Activated CD8-positive, alpha-beta memory T cell treated with anti-CD3 and anti-CD28 coated beads for 36 hours (primary cell): ENCODE results near the gene NEK5. TPM values are rescaled to one million over a fixed set of nuclear protein-coding genes. Genes with fewer than 3 reads are reported as not detected.
"Not testable (repeated sequence)": the region's sequence is repeated elsewhere in the genome, so short reads cannot be mapped to it uniquely, and the experiment has no call there.

Experiments
- CTCF ChIA-PET: fragments of 350-600 bp; sonication (Branson Sonifier 250); formaldehyde crosslinking; loops from one replicate; lab custom pipeline; 2021; ENCODE audit warnings: antibody characterized with exemption; lab: Charles Lee
- POLR2A ChIA-PET: fragments of 350-600 bp; sonication (Branson Sonifier 250); formaldehyde crosslinking; loops from one replicate; lab custom pipeline; 2021; ENCODE audit warnings: antibody characterized with exemption; lab: Charles Lee
- total RNA-seq, 2 experiments: library from RNA; stranded (reverse); gene quantifications; one replicate each; pipeline ENCODE4 v1.2.3, GENCODE V29; 2021

Gene NEK5
- total RNA-seq, 2 experiments from 2014 or later: not detected

GRCh38 chr13:52096062-52096461 lies 32.8 kb downstream of the NEK5 start:
- ChIA-PET POLR2A (no interaction called here), CTCF (no interaction called here)

- POLR2A ChIA-PET: no interaction called here
Measured at GRCh38 chr13:52092087-52092486, 36.8 kb downstream of the NEK5 start.

DNA sequence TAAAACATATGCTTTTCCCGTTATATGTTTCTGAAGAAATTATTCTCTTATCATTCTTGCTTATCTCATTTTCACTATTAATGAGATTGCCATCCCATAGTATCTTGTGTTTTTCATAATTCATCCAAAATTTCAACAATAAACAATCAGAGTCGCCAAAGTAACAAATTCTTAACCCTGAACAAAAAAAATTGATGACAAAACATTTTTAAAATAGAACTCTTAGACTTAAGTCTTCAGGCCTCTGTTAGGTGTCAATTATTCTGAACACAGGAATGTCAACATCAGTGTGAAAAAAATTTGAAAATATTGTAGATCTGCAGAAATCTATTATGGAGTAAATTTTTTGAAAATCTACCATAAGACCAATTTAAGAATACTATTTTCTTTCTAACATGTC lies 37.4 kb downstream of the NEK5 start:
- ChIA-PET POLR2A (no interaction called here), CTCF (no interaction called here)

More at GRCh38 chr13:52092087-52092486, 36.8 kb downstream of the NEK5 start:
- CTCF ChIA-PET: no interaction called here

DNA sequence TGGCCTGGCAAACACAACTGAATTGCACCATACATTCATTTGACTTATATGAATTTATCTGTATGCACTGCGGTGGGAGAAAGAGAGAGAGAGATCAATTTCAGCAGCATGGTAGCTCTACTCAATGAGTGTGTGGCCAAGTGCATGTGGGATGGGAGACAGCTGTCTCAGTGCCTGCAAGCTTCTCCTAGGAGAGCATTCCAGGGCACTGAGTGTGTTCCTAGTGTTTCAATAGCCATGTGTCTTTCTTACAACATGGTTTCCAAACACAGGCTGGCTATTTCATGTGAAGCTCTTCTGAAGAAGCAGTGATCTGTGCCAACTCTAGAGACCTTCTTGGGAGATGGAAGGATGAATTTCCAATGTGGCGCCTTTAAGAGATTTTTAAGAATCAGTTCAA lies 43.5 kb downstream of the NEK5 start:
- POLR2A ChIA-PET: no interaction called here
- CTCF ChIA-PET: no interaction called here

DNA sequence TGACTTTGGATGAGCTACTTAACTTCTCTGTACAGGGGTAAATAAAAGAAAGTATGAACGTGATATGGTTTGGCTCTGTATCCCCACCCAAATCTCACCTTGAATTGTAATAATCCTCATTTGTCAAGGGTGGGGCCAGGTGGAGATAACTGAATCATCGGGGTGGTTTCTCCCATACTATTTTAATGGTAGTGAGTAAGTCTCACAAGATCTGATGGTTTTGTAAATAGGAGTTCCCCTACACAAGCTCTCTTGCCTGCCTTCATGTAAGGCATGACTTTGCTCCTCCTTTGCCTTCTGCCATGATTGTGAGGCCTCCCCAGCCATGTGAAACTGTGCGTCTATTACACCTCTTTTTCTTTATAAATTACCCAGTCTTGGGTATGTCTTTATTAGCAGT lies 43.9 kb downstream of the NEK5 start:
- POLR2A ChIA-PET, CTCF ChIA-PET: not testable (repeated sequence)

DNA sequence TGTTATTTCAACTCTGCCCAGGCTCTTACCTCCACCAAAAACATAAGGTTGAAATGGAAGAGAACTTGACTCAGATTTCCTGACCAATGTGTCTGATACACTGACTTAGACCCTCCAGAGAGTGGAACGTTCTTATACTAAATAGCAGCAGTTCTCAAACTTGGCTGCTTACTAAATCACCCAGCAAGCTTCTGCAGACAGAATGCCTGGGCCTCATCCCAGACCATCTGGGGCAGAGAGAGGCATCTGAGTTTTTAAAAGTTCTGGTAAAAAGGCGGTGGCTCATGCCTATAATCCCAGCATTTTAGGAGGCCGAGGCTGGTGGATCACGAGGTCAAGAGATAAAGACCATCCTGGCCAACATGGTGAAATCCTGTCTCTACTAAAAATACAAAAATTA lies 46.3 kb downstream of the NEK5 start:
- ChIA-PET CTCF (no interaction called here), POLR2A (no interaction called here)

DNA sequence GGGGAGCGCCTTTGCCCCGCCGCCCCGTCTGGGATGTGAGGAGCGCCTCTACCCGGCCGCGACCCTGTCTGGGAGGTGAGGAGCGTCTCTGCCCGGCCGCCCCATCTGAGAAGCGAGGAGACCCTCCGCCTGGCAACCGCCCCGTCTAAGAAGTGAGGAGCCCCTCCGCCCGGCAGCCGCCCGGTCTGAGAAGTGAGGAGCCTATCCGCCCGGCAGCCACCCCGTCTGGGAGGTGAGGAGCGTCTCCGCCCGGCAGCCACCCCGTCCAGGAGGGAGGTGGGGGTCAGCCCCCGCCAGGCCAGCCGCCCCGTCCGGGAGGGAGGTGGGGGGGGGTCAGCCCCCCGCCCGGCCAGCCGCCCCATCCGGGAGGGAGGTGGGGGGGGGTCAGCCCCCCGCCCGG lies 49.0 kb downstream of the NEK5 start:
- CTCF ChIA-PET: not testable (repeated sequence)

DNA sequence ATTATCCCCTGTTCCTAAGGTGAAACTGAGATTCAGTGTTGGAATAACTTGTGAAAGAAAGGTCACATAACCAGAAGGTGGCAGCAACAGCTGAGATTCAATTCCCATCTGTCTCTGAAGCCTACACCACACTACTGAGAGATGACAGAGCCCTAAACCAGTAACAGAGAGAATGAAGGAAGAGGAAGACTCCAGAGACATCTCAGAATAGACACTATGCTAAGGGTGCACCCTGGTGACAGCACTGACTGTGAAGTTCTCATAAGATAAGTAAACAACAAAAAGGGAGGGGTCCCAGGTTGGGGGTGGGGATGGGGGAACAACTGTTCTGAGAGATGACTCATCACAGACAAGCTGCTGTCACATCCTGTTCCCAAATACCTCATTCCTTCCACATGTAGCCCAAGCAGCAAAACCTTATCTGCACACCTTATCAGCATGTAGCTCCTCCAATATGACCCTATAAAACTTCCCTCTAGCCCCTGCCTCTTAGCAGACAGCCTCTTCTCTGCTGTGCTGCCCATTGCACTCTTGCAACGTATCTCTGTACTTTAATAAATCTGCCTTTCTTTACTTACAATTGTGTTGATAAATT lies 57.8 kb downstream of the NEK5 start:
- CTCF ChIA-PET: no interaction called here
- POLR2A ChIA-PET: no interaction called here

More for the DNA sequence above, 49.0 kb downstream of the NEK5 start:
- POLR2A ChIA-PET: not testable (repeated sequence)

- ChIA-PET POLR2A (no interaction called here), CTCF (no interaction called here)
Measured at GRCh38 chr13:52067237-52067636, 61.6 kb downstream of the NEK5 start.

DNA sequence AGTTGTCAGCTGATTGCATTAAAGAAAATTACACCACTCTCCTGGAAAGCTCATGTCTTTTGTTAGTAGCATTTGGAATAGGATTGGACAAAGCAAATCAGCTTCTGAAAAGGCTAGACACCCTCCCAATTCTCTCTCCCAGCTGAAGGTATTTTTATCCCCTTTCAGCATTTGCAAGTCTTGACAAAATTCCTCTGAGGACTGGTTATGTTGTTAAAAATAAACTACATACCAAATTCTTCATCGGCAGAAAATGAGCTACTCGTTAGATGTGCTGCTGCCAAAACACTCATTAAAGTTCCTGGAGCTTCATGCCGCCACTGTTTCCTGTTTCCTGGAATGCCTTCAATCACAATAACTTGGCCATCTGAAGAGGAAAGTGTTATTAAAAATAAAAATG lies 67.3 kb downstream of the NEK5 start:
- ChIA-PET POLR2A (no interaction called here), CTCF (no interaction called here)

DNA sequence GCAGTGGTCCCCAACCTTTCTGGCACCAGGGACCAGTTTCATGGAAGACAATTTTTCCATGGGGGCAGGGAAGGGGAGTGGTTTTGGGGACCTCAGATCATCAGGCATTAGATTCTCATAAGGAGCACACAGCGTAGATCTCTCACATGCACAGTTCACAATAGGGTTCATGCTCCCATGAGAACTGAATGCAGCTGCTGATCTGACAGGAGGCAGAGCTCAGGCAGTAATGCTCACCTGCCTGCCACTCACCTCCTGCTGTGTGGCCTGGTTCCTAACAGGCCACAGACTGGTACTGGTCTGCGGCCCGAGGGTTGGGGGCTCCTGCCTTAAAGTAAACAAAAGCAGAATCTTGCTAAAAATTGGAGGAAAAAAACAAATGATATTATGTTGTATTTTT lies 67.8 kb downstream of the NEK5 start:
- POLR2A ChIA-PET, CTCF ChIA-PET: not testable (repeated sequence)

- POLR2A ChIA-PET: no interaction called here
- CTCF ChIA-PET: no interaction called here
Measured at GRCh38 chr13:52053460-52053859, 75.4 kb downstream of the NEK5 start.

DNA sequence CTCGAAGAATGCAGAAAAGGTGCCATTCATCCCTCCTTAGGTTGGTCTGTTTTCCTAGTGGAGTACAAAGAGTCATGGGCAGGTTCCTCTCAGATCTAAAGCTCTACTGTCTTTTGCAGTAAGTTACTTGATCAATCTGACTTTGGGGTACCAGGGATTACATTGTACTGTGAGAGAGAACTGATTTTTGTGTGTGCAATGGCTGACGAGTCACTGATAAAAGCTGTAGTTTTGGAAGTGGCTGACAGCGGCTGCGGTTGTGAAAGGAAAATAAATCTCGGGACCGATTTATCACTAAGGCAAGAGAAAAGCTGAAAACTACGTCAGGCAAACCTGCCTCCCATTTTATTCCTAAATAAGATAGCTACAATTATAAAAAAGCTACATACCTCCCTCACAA lies 77.5 kb downstream of the NEK5 start:
- POLR2A ChIA-PET: no interaction called here
- CTCF ChIA-PET: no interaction called here

DNA sequence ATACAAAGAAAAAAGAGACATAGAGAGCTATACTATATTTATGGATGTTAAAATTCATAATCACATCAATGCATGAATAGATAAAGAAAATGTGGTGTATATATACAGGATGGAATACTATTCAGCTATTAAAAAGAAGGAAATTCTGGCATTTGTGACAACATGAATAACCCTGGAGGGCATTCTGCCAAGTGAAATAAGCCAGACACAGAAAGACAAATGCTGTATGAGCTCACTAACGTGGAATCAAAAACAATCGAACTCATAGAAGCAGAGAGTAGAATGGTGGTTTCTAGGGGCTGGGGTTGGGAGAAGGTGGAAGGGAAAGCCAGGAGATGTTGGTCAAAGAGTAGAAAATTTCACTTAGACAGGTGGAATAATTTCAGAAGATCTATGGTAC lies 80.4 kb downstream of the NEK5 start:
- ChIA-PET POLR2A (no interaction called here), CTCF (no interaction called here)

- ChIA-PET CTCF (no interaction called here), POLR2A (no interaction called here)
Measured at GRCh38 chr13:52047463-52047862, 81.4 kb downstream of the NEK5 start.

DNA sequence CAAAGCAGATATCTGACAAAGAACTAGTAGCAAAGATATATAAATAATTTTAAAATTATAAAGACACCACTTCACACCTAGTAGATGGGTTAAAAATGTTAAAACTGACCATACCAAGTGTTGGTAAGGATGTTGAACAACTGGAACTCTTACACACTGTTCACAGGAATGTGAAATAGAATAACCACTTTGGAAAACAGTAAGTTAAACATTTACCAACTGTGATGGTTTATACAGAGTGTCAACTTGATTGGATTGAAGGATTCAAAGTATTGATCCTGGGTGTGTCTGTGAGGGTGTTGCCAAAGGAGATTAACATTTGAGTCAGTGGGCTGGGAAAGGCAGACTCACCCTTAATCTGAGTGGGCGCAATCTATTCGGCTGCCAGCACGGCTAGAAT lies 85.2 kb downstream of the NEK5 start:
- ChIA-PET POLR2A (no interaction called here), CTCF (no interaction called here)

DNA sequence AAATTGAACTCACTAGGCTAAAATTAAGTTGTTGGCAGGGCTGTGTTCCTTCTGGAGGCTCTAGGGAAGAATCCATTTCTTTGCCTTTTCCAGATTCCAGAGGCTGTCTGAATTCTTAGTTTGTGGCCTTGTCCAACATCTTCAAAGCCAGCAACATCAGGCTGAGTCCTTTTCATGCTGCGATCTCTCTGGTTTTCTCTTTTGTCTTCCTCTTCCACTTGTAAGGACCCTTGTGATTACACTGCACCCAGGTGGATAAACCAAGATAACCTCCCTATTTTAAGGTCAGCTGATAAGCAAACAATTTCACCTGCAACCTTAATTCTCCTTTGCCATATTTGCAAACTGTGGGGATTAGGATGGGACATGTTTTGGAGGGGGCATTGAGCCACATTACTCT lies 92.8 kb downstream of the NEK5 start:
- CTCF ChIA-PET: no interaction called here
- POLR2A ChIA-PET: no interaction called here

- CTCF ChIA-PET: interaction anchor here (0.7 kb wide), 1 partner anchor 78 kb away, joined by 4 read pairs; no protein-coding TSS in a partner anchor
- POLR2A ChIA-PET: no interaction called here
Measured at GRCh38 chr13:52034616-52035226, 94.2 kb downstream of the NEK5 start.

- POLR2A ChIA-PET: no interaction called here
- CTCF ChIA-PET: no interaction called here
Measured at GRCh38 chr13:52033039-52033438, 95.8 kb downstream of the NEK5 start.

GRCh38 chr13:52030401-52030800 lies 98.5 kb downstream of the NEK5 start:
- CTCF ChIA-PET, POLR2A ChIA-PET: not testable (repeated sequence)

DNA sequence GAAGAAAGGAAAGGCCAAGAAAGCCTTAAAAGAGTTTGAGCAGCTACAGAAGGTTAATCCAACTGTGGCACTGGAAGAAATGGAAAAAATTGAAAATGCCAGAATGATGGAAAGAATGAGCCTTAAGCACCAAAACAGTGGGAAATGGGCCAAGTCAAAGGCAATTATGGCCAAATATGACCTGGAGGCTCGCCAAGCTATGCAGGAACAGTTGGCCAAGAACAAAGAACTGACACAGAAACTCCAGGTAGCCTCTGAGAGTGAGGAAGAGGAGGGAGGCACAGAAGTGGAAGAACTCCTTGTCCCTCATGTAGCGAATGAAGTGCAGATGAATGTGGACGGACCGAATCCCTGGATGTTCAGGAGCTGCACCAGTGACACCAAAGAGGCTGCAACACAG lies 99.3 kb downstream of the NEK5 start:
- CTCF ChIA-PET: no interaction called here
- POLR2A ChIA-PET: no interaction called here

DNA sequence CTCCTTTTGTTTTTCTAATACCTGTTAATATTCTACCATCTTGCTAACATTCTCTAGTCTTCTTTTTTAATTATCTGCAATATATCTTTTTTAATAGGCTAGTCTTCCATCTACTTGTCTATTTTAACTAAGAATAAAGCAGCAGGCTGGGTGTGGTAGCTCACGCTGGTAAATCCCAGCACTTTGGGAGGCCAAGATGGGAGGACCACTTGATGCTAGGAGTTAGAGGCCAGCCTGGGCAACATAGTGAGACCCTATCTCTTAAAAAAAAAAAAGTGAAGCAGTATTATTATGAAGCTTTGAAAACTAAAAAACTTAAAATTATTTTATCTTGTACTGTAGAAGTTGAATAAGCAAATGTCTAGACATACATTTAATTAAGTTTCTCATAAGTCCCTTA lies 101.0 kb downstream of the NEK5 start:
- POLR2A ChIA-PET: no interaction called here
- CTCF ChIA-PET: no interaction called here
